Right lobe of liver (tissue), 6 donors: ENCODE data around the gene NSD1. TPM values are rescaled to one million over a fixed set of nuclear protein-coding genes. Genes with fewer than 3 reads are reported as not detected.

Experiments
- ATAC-seq, 4 donors: fragments of 200-7000 bp; cut with Tn5 transposase; one replicate each; pipeline ENCODE4 v1.9.1; 2020; ENCODE audit warnings: mild to moderate bottlenecking in 4 of 4, moderate library complexity in 4 of 4
- DNase-seq, 3 donors: peaks; one replicate each; pipeline ENCODE4 v3.0.0-alpha.2; 2020
- H3K27ac ChIP-seq, 3 donors: fragments of 200-600 bp; one replicate each; pipeline ENCODE4 v1.8.0; 2022
- H3K27me3 ChIP-seq, 2 donors: fragments of 200-600 bp; one replicate each; pipeline ENCODE4 v1.8.0; 2022
- H3K36me3 ChIP-seq, 4 donors: fragments of 200-600 bp; sonication (generic) in 1 of 4; one replicate each; pipeline versions ENCODE4 v1.5.1 to v1.8.0; 2017 to 2022; ENCODE audit warnings: control low read depth in 1 of 4
- H3K4me1 ChIP-seq, 4 donors: fragments of 200-600 bp; sonication (generic) in 1 of 4; one replicate each; pipeline versions ENCODE4 v1.5.1 to v1.8.0; 2017 to 2022; ENCODE audit warnings: control low read depth in 1 of 4
- H3K4me3 ChIP-seq, 3 donors: fragments of 200-600 bp; one replicate each; pipeline ENCODE4 v1.8.0; 2022
- H3K9me3 ChIP-seq, 4 donors: fragments of 200-600 bp; sonication (generic) in 1 of 4; one replicate each; pipeline versions ENCODE4 v1.5.1 to v1.8.0; 2017 to 2022; ENCODE audit warnings: control low read depth in 1 of 4
- POLR2A ChIP-seq: fragments of 450-650 bp; IDR thresholded peaks from one replicate; pipeline ENCODE4 v1.6.1; 2017; ENCODE audit warnings: antibody characterized with exemption, mild to moderate bottlenecking
- WGBS: methylation state at CpG from one replicate; pipeline ENCODE4 v1.1.6; 2018; ENCODE audit warnings: low coverage, low lambda C conversion rate; ENCODE audit not compliant: insufficient coverage; ENCODE audit errors: missing lambda C conversion rate; 5-methylcytosine and 5-hydroxymethylcytosine counted together
- intact Hi-C, 2 donors: fragments of 100-400 bp; cut with DNase I; formaldehyde crosslinking; loops; one replicate each; pipeline versions ENCODE4 v1.11.2 to v1.14.1; 2022
- total RNA-seq, 6 experiments: library from RNA; depleted of rRNA in 2 of 6; stranded (reverse); fragments of >200 nt in 2 of 6; fragmentation: NEBNext Ultra II Directional in 3 of 6; extraction: Animal tissue kit (Norgen Biotek cat#: 25700) in 3 of 6; gene quantifications; one replicate each; pipeline versions ENCODE4 v1.1.0 to v1.2.4, GENCODE V29; 2016 to 2023
- TF ChIP-seq, protein P1 (sequence below), 4 donors: fragments of 200-600 bp in 3 of 4; fragments of 450-650 bp in 1 of 4; IDR thresholded peaks; one replicate each; pipeline versions ENCODE4 v1.5.1 to v1.8.0; 2016 to 2022; ENCODE audit warnings: antibody characterized with exemption in 4 of 4, mild to moderate bottlenecking in 2 of 4
- donor health status: DM: no; HTN: yes; CAD: no.
- donor health status: DM: no; HTN: no; CAD: no.
- donor health status: DM: no; HTN: no; CAD: no.
- donor health status: DM: no; HTN: yes; CAD: no.
- donor health status: DM: no; HTN: yes; CAD: no.

Gene NSD1
- total RNA-seq, 6 experiments from 2014 or later: 13.1 to 33.1 (median 23.6) TPM

DNA sequence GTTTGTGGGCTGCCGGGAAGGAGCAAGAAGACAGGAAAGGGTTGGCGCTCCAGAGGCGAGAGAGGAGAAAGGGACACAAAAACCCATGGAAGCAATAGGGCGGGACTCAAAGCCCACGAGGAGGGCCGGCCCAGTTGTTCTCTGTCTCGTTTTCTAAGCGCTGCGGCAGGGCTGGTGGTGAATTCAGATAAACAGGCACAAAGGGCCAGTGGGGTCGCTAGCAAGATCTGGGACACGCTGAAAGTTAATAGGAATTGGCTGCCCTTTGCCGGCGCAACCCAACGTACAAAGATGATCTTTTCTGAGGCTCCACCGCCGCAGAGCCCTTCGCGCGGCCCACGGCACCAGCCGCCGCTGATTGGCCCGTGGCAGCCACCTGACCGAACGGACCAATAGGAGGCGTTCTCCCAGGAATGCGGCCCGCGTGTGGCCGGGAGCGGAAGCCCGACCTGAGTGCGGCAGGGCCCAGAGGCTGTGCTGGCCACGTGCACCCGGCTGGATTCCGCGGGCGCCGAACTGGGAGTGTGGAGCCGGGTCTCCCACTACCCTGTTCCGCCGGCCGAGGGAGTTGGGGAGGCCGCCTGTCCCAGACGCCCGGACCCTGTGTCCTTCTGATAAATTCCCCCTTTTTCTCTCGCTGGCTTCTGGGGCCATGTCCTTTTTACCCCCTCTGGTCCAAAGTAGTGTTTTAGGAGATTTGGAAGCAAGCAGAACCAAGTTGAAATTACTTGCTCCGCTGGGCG, 16.8 kb upstream of the NSD1 start:
- Histone ChIP-seq H3K27ac (peak overlapping the region in 2 of 3 donors; percentile 40 to 57), H3K4me1 (peaks cover 0 to 14% (median 4%) of the 10 kb centered on the region in 4 donors), H3K36me3 (no peaks in the 10 kb centered on the region), H3K27me3 (no peaks in the 10 kb centered on the region), H3K9me3 (no peaks in the 10 kb centered on the region), H3K4me3 (peak overlapping the region in 1 of 3 donors; percentile 38)
- ATAC-seq (peak; percentile 67 to 85 (median 76)), DNase-seq (peak; percentile 83 to 92 (median 88))
- intact Hi-C loops: no loop called here
- TF ChIP-seq POLR2A: no peak
- TF ChIP-seq, protein P1, sequence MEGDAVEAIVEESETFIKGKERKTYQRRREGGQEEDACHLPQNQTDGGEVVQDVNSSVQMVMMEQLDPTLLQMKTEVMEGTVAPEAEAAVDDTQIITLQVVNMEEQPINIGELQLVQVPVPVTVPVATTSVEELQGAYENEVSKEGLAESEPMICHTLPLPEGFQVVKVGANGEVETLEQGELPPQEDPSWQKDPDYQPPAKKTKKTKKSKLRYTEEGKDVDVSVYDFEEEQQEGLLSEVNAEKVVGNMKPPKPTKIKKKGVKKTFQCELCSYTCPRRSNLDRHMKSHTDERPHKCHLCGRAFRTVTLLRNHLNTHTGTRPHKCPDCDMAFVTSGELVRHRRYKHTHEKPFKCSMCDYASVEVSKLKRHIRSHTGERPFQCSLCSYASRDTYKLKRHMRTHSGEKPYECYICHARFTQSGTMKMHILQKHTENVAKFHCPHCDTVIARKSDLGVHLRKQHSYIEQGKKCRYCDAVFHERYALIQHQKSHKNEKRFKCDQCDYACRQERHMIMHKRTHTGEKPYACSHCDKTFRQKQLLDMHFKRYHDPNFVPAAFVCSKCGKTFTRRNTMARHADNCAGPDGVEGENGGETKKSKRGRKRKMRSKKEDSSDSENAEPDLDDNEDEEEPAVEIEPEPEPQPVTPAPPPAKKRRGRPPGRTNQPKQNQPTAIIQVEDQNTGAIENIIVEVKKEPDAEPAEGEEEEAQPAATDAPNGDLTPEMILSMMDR (IDR thresholded peaks at IDR 0.05): no peak
- 85% methylated on average over 12 of the region's 49 CpGs for WGBS

GRCh38 chr5:177117441-177118045, 16.0 kb upstream of the NSD1 start:
- Histone ChIP-seq H3K4me3 (no peak overlapping the region), H3K4me1 (peaks cover 0 to 12% (median 4%) of the 10 kb centered on the region in 4 donors), H3K36me3 (no peaks in the 10 kb centered on the region), H3K27me3 (no peaks in the 10 kb centered on the region), H3K27ac (peak overlapping the region in 1 of 3 donors; percentile 40), H3K9me3 (no peaks in the 10 kb centered on the region)
- ATAC-seq: no peak
- TF ChIP-seq, protein P1 (IDR thresholded peaks at IDR 0.05): no peak
- intact Hi-C loops: no loop called here
- WGBS: 97% methylated on average over 12 of the region's 30 CpGs
- peak in 1 of 3 donors; percentile 45 for DNase-seq

- Histone ChIP-seq H3K27me3 (no peaks in the 10 kb centered on the region), H3K4me1 (no peaks in the 10 kb centered on the region), H3K27ac (no peak overlapping the region), H3K9me3 (no peaks in the 10 kb centered on the region), H3K36me3 (no peaks in the 10 kb centered on the region), H3K4me3 (no peak overlapping the region)
- intact Hi-C loops: loop anchor here in 1 of 2 donors (10.0 kb wide), 1 partner anchor 122 kb away; no protein-coding TSS in a partner anchor
- ATAC-seq (no peak), DNase-seq (peak in 1 of 3 donors; percentile 22)
- TF ChIP-seq, protein P1 (IDR thresholded peaks at IDR 0.05): no peak
- TF ChIP-seq POLR2A: no peak
- WGBS: 94% methylated on average over 5 of the region's 5 CpGs
Measured at GRCh38 chr5:177122566-177122965, 11.0 kb upstream of the NSD1 start.

DNA sequence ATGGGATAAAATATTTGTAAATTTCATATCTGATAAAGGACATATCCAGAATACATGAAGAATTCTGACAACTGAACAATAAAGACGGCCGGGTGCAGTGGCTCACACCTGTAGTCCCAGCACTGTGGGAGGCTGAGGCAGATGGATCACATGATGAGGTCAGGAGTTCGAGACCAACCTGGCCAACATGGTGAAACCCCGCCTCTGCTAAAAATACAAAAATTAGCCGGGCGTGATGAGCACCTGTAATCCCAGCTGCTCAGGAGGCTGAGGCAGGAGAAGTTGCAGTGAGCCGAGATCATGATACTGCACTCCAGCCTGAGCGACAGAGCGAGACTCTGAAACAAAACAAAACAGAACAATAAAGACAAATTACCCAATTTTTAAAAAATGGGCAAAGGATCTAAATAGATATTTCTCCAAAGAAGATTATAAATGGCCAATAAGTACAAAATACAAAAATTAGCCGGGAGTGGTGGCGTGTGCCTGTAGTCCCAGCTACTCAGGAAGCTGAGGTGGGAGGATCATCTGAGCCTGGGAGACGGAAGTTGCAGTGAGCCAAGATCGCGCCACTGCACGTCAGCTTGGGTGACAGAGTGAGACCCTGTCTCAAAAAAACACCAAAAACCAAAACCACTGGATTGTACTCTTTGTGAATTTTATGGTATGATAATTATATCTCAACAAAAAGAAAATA, 9.6 kb upstream of the NSD1 start:
- intact Hi-C loops: loop anchor here in 1 of 2 donors (10.0 kb wide), 1 partner anchor 121 kb away; no protein-coding TSS in a partner anchor
- H3K4me1 ChIP-seq: no peaks in the 10 kb centered on the region
- WGBS: 75% methylated on average over 15 of the region's 15 CpGs
- no peak overlapping the region for H3K27ac ChIP-seq
- no peak for ATAC-seq
- no peak overlapping the region for H3K4me3 ChIP-seq
- TF ChIP-seq, protein P1 (IDR thresholded peaks at IDR 0.05): no peak
- TF ChIP-seq POLR2A: no peak
- H3K36me3 ChIP-seq: no peaks in the 10 kb centered on the region
- H3K9me3 ChIP-seq: no peaks in the 10 kb centered on the region
- DNase-seq: peak in 1 of 3 donors; percentile 18
- H3K27me3 ChIP-seq: no peaks in the 10 kb centered on the region
